Lower leg skin (tissue), 3 donors: Measurements from ENCODE around the gene ENDOD1.

Experiments used
- CTCF ChIP-seq, 3 donors: fragments of 450-650 bp; IDR thresholded peaks; one replicate each; pipeline ENCODE4 v1.5.1; 2016; ENCODE audit warnings: antibody characterized with exemption in 3 of 3, mild to moderate bottlenecking in 3 of 3, moderate library complexity in 2 of 3
- POLR2A ChIP-seq, 2 donors: fragments of 450-650 bp; IDR thresholded peaks; one replicate each; pipeline ENCODE4 v1.6.1; 2016 to 2017; ENCODE audit warnings: antibody characterized with exemption in 2 of 2, mild to moderate bottlenecking in 1 of 2, moderate library complexity in 1 of 2

- TF ChIP-seq CTCF (IDR thresholded peaks at IDR 0.05), result no peak
- TF ChIP-seq POLR2A (IDR thresholded peaks at IDR 0.05), result no peak
Measured at GRCh38 chr11:95100856-95101507, 11.3 kb downstream of the ENDOD1 start.
